Fibroblast of pulmonary artery (primary cell): Measurements from ENCODE around the gene CLDN8.

ENCODE experiments used
- DNase-seq: peaks from one replicate; pipeline ENCODE4 v3.0.0-alpha.2; 2010; ENCODE audit warnings: low read depth
- H3K4me3 ChIP-seq: replicated peaks from 2 replicates; pipeline ENCODE4 v1.5.1; 2011; ENCODE audit warnings: low read depth, mild to moderate bottlenecking, control low read depth, low read length, moderate library complexity
- CTCF ChIP-seq: IDR thresholded peaks from 2 replicates; pipeline ENCODE4 v1.5.1; 2011; ENCODE audit warnings: mild to moderate bottlenecking, control low read depth, low read length, inconsistent platforms; ENCODE audit errors: missing control alignments

CLDN8 gene

GRCh38 chr21:30245061-30245460, 29.2 kb upstream of the CLDN8 start:
- no peak for TF ChIP-seq CTCF
- H3K4me3 ChIP-seq = no peak overlapping the region
- no peak for DNase-seq

- DNase-seq = no peak
- no peak overlapping the region for H3K4me3 ChIP-seq
- no peak for TF ChIP-seq CTCF
Measured at GRCh38 chr21:30243691-30244090, 27.8 kb upstream of the CLDN8 start.

DNA sequence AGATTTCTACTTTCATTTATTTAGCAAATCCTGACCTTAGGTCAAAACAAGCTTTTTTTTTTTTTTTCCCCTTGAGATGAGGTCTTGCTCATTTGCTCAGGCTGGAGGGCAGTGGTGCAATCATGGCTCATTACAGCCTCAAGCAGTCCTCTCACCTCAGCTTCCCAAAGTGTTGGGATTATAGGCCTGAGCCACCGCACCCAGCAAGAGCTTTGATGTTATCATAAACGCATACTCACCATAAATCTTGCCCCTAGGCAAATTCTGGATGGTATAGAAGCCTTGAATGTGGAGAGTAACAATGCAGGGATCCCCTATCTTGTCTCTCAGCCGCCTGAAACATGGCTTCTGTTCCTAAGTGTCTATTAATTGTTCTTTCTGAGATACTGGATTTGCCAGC, 24.8 kb upstream of the CLDN8 start:
- no peak for DNase-seq
- no peak for TF ChIP-seq CTCF
- no peak overlapping the region for H3K4me3 ChIP-seq

DNA sequence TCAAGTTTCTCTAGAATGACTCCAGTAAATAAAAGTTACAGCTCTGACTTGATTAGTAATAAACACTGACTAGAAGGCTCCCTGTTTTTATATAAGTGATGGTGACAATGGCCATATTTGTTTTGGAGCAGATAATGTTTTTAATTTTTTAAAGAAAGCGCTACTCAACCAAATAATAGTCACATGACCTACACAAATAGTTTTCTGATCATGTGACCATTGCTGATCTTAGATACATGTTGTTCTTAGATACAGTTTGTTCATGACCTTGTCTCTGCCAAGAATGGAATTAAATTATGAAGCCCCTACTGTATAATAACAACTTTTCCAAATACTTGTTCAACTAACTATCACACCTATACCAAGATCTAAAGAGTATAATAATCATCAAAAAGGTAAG, 22.3 kb upstream of the CLDN8 start:
- no peak for TF ChIP-seq CTCF
- DNase-seq = no peak
- H3K4me3 ChIP-seq = no peak overlapping the region

- no peak for TF ChIP-seq CTCF
- peak; percentile 56 for DNase-seq
- H3K4me3 ChIP-seq = no peak overlapping the region
Measured at GRCh38 chr21:30234643-30235042, 18.7 kb upstream of the CLDN8 start.

DNA sequence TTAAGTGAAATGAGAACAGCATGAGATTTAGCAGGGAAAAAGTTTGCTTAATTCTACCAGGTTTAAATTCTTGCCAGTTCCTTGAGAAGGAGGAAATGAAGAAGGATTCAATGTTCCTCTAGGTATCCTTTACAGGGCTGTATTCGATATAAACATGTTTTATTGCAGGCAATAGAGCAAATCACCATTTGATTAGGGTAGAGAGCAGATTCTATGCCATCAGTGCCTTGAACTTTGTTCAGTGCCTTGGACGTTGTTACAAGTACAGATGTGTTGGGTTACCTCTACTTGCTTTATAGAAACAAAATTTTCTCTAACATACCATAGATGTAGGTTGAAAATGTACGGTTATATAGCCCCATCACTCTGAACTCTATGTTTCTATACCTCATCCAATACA, 18.2 kb upstream of the CLDN8 start:
- TF ChIP-seq CTCF = no peak
- DNase-seq = no peak
- H3K4me3 ChIP-seq = no peak overlapping the region

- H3K4me3 ChIP-seq = no peak overlapping the region
- TF ChIP-seq CTCF = no peak
- DNase-seq = no peak
Measured at GRCh38 chr21:30233228-30234020, 17.5 kb upstream of the CLDN8 start.
